Tibial nerve (tissue), 4 donors: ENCODE data around the gene C1orf56. TPM values are rescaled to one million over a fixed set of nuclear protein-coding genes. Genes with fewer than 3 reads are reported as not detected.

ENCODE experiments used
- DNase-seq, 2 donors: peaks; one replicate each; pipeline ENCODE4 v3.0.0-alpha.2; 2019; ENCODE audit warnings: low spot score in 2 of 2
- H3K27ac ChIP-seq, 4 donors: fragments of 200-600 bp; sonication (generic) in 3 of 4; one replicate each; pipeline ENCODE4 v1.5.1; 2017 to 2019; ENCODE audit warnings: mild to moderate bottlenecking in 1 of 4
- H3K27me3 ChIP-seq, 2 donors: fragments of 200-600 bp; sonication (generic) in 1 of 2; one replicate each; pipeline versions ENCODE4 v1.5.1 to v1.6.0; 2017 to 2019
- H3K36me3 ChIP-seq, 3 donors: fragments of 200-600 bp; sonication (generic); one replicate each; pipeline ENCODE4 v1.5.1; 2018 to 2019
- H3K4me1 ChIP-seq, 4 donors: fragments of 200-600 bp; sonication (generic) in 3 of 4; one replicate each; pipeline ENCODE4 v1.5.1; 2017 to 2019
- H3K4me3 ChIP-seq, 4 donors: fragments of 200-600 bp; sonication (generic) in 3 of 4; one replicate each; pipeline ENCODE4 v1.5.1; 2017 to 2019; ENCODE audit warnings: mild to moderate bottlenecking in 1 of 4, moderate library complexity in 1 of 4
- H3K9me3 ChIP-seq, 4 donors: fragments of 200-600 bp; sonication (generic) in 3 of 4; one replicate each; pipeline ENCODE4 v1.5.1; 2017 to 2019
- EP300 ChIP-seq, 2 donors: sonication (generic); formaldehyde crosslinking; IDR thresholded peaks; one replicate each; pipeline ENCODE4 v1.6.1; 2017; ENCODE audit warnings: antibody characterized with exemption in 2 of 2, mild to moderate bottlenecking in 1 of 2
- POLR2A ChIP-seq, 2 donors: fragments of 450-650 bp; IDR thresholded peaks; one replicate each; pipeline ENCODE4 v1.6.1; 2017; ENCODE audit warnings: antibody characterized with exemption in 2 of 2, mild to moderate bottlenecking in 2 of 2, moderate library complexity in 2 of 2
- WGBS, 2 donors: methylation state at CpG; one replicate each; pipeline ENCODE4 v1.1.5; 2018; 5-methylcytosine and 5-hydroxymethylcytosine counted together
- total RNA-seq, 4 donors: library from RNA; depleted of rRNA; stranded (reverse); fragments of >200 nt; gene quantifications; one replicate each; pipeline ENCODE4 v1.1.0, GENCODE V29; 2016
- TF ChIP-seq, protein P1 (sequence below), 5 experiments: fragments of 200-600 bp in 3 of 5; fragments of 450-650 bp in 2 of 5; sonication (generic) in 3 of 5; IDR thresholded peaks; one replicate each; pipeline ENCODE4 v1.5.1; 2016 to 2019; ENCODE audit warnings: antibody characterized with exemption in 5 of 5, mild to moderate bottlenecking in 3 of 5, moderate library complexity in 2 of 5

C1orf56 gene
- total RNA-seq, 4 donors from 2014 or later = 5.0 to 9.6 (median 6.5) TPM

DNA sequence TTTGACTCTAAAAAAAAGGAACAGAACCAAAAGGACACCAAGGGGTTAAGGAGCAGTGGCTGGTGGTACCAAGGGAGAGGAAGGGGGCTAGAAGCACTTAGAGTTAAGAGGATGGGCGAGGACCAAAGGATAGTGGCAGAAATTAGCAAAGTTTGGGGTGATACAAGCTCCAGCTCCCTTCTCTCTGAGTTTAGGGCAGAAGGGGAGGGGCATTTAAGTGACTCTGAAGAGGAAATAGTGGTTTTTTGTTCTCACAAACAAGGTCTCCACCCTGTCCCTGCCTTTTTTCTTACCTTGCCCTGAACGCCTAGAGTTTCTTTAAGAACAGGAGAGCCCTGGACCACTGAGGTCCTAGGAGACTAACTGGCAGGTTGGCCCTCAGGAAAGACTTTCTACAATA, 8.6 kb downstream of the C1orf56 start:
- DNase-seq = no peak
- Histone ChIP-seq H3K27me3 (no peaks in the 10 kb centered on the region), H3K27ac (peak overlapping the region; percentile 84 to 98 (median 97)), H3K36me3 (peaks cover 0 to 54% (median 18%) of the 10 kb centered on the region in 3 donors), H3K9me3 (no peaks in the 10 kb centered on the region), H3K4me3 (peak overlapping the region in 1 of 4 donors; percentile 87), H3K4me1 (peaks cover 0 to 44% (median 24%) of the 10 kb centered on the region in 4 donors)
- TF ChIP-seq EP300 (IDR thresholded peaks at IDR 0.05) (no peak), POLR2A (IDR thresholded peaks at IDR 0.05) (no peak)
- TF ChIP-seq, protein P1, sequence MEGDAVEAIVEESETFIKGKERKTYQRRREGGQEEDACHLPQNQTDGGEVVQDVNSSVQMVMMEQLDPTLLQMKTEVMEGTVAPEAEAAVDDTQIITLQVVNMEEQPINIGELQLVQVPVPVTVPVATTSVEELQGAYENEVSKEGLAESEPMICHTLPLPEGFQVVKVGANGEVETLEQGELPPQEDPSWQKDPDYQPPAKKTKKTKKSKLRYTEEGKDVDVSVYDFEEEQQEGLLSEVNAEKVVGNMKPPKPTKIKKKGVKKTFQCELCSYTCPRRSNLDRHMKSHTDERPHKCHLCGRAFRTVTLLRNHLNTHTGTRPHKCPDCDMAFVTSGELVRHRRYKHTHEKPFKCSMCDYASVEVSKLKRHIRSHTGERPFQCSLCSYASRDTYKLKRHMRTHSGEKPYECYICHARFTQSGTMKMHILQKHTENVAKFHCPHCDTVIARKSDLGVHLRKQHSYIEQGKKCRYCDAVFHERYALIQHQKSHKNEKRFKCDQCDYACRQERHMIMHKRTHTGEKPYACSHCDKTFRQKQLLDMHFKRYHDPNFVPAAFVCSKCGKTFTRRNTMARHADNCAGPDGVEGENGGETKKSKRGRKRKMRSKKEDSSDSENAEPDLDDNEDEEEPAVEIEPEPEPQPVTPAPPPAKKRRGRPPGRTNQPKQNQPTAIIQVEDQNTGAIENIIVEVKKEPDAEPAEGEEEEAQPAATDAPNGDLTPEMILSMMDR (IDR thresholded peaks at IDR 0.05) = no peak
- 22 to 34% methylated on average over 2 of the region's 2 CpGs for WGBS, 2 donors

DNA sequence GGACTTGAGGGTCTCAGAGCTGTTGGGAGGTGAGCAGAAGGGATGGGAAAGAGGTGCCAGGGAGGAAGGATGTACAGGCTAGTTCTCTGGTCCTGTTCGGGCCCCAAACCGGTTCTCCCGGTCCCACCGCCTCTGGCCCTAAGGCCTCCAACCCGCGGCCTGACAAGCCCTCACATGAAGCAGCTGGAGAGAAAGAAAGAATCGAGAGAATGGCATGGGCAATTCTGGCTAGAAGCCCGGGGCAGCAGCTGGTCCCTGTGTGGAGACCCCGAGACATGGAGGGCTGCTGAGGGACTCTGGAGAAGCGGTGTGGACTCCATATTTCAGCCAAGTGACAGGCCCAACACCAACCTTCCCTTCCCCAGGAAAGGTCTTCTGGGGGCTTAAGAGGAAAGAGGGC, 11.1 kb downstream of the C1orf56 start:
- no peaks in the 10 kb centered on the region for H3K27me3 ChIP-seq
- peaks cover 0 to 31% (median 13%) of the 10 kb centered on the region in 3 donors for H3K36me3 ChIP-seq
- 1% methylated on average over 8 to 10 of the region's 10 CpGs for WGBS, 2 donors
- DNase-seq = no peak
- H3K27ac ChIP-seq = peak overlapping the region; percentile 84 to 98 (median 97)
- TF ChIP-seq EP300 (IDR thresholded peaks at IDR 0.05) (no peak), POLR2A (IDR thresholded peaks at IDR 0.05) (no peak)
- TF ChIP-seq, protein P1 (IDR thresholded peaks at IDR 0.05) = no peak
- H3K4me1 ChIP-seq = peaks cover 0 to 44% (median 24%) of the 10 kb centered on the region in 4 donors
- H3K4me3 ChIP-seq = peak overlapping the region; percentile 62 to 96 (median 87)
- H3K9me3 ChIP-seq = no peaks in the 10 kb centered on the region

DNA sequence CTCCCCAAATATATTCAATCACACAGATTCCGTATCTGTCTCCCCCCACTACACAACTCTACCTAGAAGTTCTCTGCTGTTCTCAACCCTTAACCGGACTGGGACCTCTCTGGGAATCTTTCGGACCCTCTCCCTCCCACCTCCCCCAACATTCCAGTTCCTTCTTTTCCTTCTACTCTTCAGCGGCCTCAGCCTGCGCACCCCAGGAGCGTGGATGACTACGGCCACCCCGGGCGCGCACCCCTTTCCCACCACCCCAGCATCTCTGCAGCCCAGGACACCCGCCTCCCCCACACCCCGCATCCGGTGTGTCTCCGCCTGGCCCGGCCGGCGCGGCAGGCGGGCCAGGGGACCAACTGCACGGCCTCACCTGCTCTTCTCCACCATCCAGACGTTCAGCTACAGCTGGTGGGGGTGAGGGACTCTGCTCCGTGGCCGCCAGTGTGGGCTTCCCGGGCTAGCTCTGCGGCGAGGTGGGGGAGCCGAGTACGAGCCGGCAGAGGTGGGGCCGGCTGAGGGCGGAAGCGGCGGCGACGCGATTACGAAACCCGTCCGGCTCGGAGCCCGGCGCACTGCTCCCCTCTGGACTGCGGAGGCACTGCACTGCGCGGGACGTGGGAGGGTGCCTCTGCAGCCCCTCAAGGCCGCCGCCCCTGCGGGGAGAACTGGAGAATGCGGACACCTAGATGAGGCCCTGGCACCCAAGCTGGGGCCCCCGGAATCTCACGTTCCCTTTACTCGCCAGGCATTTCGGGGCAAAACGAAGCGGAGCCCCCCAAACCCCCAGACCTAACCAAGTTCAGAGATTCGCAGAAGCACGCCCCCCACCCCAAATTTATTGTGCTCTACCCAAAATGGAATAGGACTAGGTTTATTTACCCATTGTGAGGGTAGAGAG, 11.8 kb downstream of the C1orf56 start, which contains the start of gene CDC42SE1:
TSS of gene CDC42SE1 (minus strand) at position 514 of the 898 bp plus-strand sequence. CDS start 3,892 bp downstream, outside the sequence.
- TF ChIP-seq POLR2A (IDR thresholded peaks at IDR 0.05) = peak; percentile 90 to 92
- TF ChIP-seq, protein P1 (IDR thresholded peaks at IDR 0.05) = peak; percentile 78 to 98 (median 92)
- peak in 1 of 2 donors; percentile 98 for TF ChIP-seq EP300 (IDR thresholded peaks at IDR 0.05)
- Histone ChIP-seq H3K27me3 (no peaks in the 10 kb centered on the region), H3K36me3 (peaks cover 0 to 24% (median 7%) of the 10 kb centered on the region in 3 donors), H3K27ac (peak within 1 kb of the TSS; percentile 84 to 98 (median 97)), H3K4me3 (peak within 1 kb of the TSS; percentile 62 to 96 (median 87)), H3K9me3 (no peaks in the 10 kb centered on the region), H3K4me1 (peaks cover 0 to 44% (median 24%) of the 10 kb centered on the region in 4 donors)
- peak; percentile 52 for DNase-seq
- 0 to 1% methylated on average over 23 to 55 of the region's 58 CpGs for WGBS, 2 donors

DNA sequence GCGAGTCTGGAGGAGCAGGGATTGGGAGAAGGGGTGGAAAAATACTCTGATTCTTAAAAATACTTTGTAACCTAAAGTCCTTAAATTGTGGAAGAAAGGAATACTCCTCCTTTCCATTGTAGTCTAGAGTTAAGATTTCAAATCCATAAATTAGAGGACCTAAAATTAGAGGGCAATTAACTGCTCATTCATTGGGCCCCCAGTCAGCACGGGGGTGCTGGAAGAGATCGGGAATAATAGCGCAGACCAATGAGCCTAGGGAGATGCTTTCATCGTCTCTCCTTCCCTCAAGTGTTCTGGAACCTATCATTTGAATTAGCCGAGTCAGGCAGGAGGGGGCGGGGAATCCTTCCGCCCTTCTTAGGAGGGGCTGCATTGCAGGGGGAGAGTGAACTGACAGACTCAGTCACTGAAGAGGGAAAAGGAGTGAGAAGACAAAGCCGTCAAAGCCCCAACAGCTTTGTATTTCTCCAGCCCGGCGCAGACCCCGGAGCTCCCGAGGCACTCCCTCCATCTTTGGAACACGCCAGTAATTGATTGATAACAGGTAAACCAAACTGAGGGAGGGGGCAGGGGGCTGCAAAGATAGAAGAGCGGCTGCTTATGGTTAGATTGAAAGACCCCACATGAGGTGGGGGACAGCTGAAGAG, 12.6 kb downstream of the C1orf56 start, which contains the start of gene MLLT11:
TSS of gene MLLT11 (plus strand) at position 391 of the 650 bp plus-strand sequence. CDS start 6,828 bp downstream, outside the sequence.
- DNase-seq = peak in 1 of 2 donors; percentile 36

More for the DNA sequence above, 12.6 kb downstream of the C1orf56 start, which contains the start of gene MLLT11:
- WGBS, 2 donors = 2% methylated on average over 15 of the region's 15 CpGs
- Histone ChIP-seq H3K4me1 (peaks cover 0 to 42% (median 23%) of the 10 kb centered on the region in 4 donors), H3K36me3 (peaks cover 0 to 16% (median 0%) of the 10 kb centered on the region in 3 donors), H3K27me3 (no peaks in the 10 kb centered on the region), H3K9me3 (no peaks in the 10 kb centered on the region), H3K4me3 (peak within 1 kb of the TSS; percentile 62 to 96 (median 87)), H3K27ac (peak within 1 kb of the TSS; percentile 84 to 98 (median 97))
- TF ChIP-seq EP300 (IDR thresholded peaks at IDR 0.05) (peak; percentile 22 to 60), POLR2A (IDR thresholded peaks at IDR 0.05) (no peak)
